DMS 273 treated with DMSO at 0.1 percent for 48 hours (cell line): Measurements from ENCODE around the gene RFLNA.

Experiments
- DNase-seq: peaks from one replicate; lab custom pipeline; 2025; lab: John Stamatoyannopoulos, UW

RFLNA gene

GRCh38 chr12:124304314-124304790 is 9.5 kb downstream of the RFLNA start:
- no peak for DNase-seq

- DNase-seq, result no peak
These were observed 10.2 kb downstream of the RFLNA start for GRCh38 chr12:124305136-124305535.

- no peak for DNase-seq
These were observed 11.1 kb downstream of the RFLNA start for GRCh38 chr12:124305776-124306685.

GRCh38 chr12:124306686-124307555 is 12.0 kb downstream of the RFLNA start:
- no peak for DNase-seq

- DNase-seq, result no peak
These were observed 12.6 kb downstream of the RFLNA start for GRCh38 chr12:124307556-124307825.

GRCh38 chr12:124308741-124309140 is 13.8 kb downstream of the RFLNA start:
- DNase-seq, result no peak

GRCh38 chr12:124309231-124309630 is 14.3 kb downstream of the RFLNA start:
- DNase-seq, result no peak

GRCh38 chr12:124309744-124310143 is 14.9 kb downstream of the RFLNA start:
- no peak for DNase-seq

GRCh38 chr12:124310178-124310577 is 15.3 kb downstream of the RFLNA start:
- no peak for DNase-seq

GRCh38 chr12:124310785-124311184 is 15.9 kb downstream of the RFLNA start:
- DNase-seq, result no peak

- no peak for DNase-seq
These were observed 16.6 kb downstream of the RFLNA start for GRCh38 chr12:124311292-124312109.

GRCh38 chr12:124312601-124313000 is 17.7 kb downstream of the RFLNA start:
- no peak for DNase-seq

GRCh38 chr12:124314207-124314606 is 19.3 kb downstream of the RFLNA start:
- no peak for DNase-seq

- DNase-seq, result no peak
These were observed 19.9 kb downstream of the RFLNA start for GRCh38 chr12:124314766-124315165.

GRCh38 chr12:124315372-124316044 is 20.6 kb downstream of the RFLNA start:
- no peak for DNase-seq

GRCh38 chr12:124316257-124316900 is 21.5 kb downstream of the RFLNA start:
- DNase-seq, result no peak

- no peak for DNase-seq
These were observed 22.5 kb downstream of the RFLNA start for GRCh38 chr12:124317400-124317799.

GRCh38 chr12:124318278-124319020 is 23.6 kb downstream of the RFLNA start:
- no peak for DNase-seq

- no peak for DNase-seq
These were observed 24.6 kb downstream of the RFLNA start for GRCh38 chr12:124319368-124320050.

GRCh38 chr12:124321040-124321481 is 26.2 kb downstream of the RFLNA start:
- no peak for DNase-seq
